Activated T-helper 1 cell treated with Interleukin-2 at 50 U/mL for 16 hours (primary cell): ENCODE measurements around the gene SYT8.
A peak's percentile ranks its signal among the peaks of the same experiment; 100 is the strongest.

Experiments used
- DNase-seq: peaks from one replicate; pipeline ENCODE4 v3.0.0-alpha.2; 2020; ENCODE audit warnings: low read depth

Gene SYT8

GRCh38 chr11:1845561-1846452 is 11.0 kb downstream of the SYT8 start:
- DNase-seq: no peak

DNA sequence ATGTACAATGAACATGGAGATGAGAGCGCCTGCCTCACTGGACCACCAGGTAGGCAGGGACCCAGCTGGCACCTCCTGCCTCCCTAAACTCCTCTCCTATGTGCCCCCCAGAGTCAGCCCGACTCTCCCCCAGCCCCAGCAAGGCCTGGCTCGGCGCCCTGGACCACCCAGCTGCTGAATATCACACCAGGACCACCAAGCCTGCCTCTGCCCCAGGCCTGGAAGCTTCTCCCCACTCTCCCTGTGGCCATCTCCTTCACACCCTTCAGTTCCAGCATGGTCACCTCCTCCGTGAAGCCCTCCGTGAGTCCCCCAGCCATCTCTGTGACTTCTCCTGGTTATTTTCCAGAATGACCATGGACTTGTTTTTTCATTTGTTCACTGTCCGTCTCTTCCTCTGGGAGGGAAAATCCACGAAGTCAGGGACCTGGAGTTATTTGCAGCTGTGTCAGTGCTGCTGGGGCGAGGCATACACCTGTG is 11.7 kb downstream of the SYT8 start:
- no peak for DNase-seq

DNA sequence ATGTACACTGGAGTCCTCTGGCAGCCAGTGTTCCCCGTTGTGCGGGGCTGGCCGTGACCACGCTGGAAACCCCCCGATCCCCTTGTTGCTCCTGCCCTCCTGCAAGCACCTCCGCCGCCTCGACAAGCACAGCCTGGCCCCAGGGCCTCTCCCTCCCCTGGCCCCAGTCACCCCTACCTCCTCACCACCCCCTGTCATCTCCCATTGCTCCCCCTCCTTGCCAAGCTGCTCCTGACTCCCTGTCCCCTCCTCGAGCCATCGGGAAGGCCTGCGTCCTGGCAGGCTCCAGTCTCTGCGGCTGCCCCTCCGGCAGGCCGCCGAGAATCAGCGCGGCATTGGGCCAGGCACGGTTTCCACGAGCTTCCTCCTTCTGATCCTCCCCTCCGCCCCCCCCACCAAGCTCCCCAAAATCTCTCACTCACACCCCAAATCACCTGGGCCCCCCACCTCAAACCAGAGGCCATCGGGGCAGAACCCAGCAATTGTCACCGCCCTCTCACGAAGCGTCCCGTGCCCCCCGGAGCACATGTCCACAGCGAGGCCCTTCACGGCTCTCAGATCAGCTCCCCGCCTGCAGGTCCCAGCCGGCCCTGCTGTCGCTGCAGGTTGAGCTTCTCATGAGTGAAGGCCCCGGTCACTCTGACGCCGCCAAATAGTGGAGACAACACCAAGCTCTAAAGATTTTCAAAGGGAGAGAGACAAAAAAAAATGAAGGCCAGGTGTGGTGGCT is 12.4 kb downstream of the SYT8 start:
- DNase-seq: no peak

GRCh38 chr11:1847926-1848639 is 13.3 kb downstream of the SYT8 start:
- DNase-seq: no peak

DNA sequence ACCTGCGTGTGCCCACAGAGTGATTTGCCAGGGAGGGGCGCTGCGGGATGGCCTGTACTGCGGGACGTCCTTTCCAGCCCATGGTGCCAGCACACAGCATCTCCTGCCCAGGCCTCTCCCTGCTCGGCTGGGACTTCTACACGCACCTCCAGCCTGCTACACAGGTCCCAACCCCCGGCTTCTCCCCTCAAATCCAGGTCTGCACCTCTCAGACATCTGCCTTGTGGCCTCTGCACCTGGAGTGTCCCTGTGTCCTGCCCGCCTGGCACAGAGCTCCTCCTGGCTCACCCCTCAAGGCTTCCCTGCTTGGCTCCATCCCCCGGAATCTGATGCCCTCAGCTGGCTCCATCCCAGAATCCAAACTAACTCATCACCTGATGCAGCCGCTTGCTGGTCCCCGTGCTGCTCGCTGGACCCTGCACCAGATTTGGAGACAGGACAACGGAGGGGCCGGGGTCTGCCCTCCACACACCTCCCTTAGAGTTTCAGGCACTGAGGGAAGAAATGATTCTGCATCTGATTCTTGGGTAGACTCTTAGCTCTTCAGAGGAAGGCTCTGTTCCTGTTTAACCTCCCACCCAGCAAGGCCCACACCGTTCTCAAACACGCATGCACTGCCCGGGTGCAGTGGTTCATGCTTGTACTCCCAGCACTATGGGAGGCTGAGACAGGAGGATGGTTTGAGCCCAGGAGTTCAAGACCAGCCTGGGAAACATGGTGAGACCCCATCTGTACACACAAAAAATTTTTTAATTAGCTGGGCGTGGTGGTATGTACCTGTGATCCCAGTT is 14.0 kb downstream of the SYT8 start:
- no peak for DNase-seq

DNA sequence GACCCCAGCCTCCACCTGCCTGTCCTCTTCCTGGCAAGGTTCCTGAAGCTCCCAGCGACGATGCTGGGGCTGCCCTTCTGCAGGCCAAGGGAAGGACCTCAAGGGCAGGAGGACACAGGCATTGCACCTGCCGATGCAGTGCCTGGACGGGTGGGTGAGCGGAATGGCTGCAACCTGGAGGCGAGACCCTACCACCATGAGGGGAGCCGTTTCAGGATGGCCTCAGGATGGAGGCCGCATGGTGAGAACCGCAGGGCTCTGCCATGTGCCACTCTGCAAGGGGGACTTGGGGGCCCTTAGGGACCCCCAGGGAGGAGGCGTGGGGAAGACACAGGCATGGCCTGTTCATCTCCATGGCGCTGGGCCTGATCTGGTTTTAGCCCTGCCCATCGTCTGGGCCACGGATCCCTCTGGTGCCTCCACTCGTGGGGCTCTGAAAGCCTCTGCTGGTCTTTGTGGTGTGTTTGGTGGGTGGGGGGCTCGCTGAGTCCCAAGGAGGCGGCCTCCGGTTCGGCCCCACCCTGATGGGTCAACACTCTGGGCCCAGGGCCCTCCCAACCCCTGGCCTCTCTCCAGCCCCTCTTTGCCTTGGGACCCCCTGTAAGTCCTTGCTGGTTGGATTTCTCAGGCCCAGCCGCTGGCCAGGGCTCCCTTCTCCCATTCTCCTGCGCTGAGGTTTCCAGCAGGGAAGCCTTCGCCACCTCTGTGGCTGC is 16.8 kb downstream of the SYT8 start:
- DNase-seq: no peak

DNA sequence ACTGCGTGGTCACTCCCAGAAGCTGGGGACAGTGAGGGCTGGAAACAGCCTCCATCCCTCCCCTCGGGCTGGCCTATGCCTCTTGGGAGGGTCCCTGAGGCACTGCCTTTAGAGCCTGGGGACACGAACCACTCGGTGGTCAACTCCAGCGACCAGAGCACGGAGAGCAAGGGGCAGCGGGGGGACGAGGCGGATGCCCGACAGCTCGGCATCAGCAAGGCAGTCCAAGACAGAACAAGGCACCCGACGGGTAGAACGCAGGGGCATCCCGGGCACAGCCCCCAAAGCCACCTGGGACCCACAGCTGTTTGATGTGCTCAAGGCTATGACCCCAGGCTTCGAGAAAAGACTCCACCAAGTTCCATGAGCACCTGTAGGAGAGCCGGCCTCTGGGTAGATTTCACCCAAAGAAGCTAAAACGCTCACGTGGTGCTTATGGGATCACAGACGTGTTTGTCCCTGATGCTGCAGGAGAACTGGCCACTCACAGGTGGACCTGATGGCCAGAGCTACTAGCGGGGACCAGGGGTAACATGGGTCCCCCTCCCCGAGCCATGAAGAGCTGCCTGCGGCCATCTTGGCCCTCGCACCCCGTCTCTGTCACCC is 17.6 kb downstream of the SYT8 start:
- no peak for DNase-seq

- peak; percentile 78 for DNase-seq
These were observed 18.1 kb downstream of the SYT8 start, which contains the start of gene LSP1 for GRCh38 chr11:1852877-1853276. LSP1 (plus strand) TSS chr11:1853084; CDS start chr11:1853145, 61 bp downstream.

DNA sequence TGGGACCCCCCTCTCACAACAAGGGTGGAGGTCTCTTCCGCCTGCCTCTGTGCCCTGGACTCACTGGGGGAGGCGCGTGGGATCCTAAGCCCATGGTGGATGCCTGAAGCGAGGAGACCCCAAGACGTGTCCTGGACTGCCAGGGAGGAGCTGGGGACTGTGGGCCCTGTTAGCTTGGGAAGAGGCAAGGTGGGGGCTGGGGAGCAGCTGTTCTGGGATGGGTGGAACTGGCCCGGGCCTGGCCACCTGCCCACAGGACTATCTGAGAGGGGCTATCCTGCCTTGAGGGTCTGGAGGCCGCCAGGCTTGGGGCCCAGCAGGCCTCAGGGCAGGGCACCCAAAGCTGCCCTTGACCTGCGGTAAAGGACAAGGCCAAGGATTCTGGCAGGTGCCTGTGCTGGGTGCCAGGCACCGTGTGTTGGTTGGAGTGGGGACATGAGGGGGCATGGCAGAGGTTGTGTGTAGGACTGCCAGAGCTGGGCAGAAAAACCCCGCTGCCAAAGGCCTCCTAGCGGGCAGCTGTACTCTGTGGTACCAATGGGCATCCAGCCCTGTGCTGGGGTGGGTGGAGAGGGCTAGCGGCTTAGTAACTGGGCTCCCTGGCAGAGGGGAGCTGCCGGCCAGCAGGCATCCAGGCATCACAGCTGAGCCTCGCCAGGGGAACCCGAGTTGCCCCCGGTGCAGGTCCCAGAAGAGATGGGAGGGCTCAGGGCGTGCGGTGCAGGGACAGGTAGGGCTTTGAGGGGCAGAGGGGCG is 18.8 kb downstream of the SYT8 start:
- DNase-seq: no peak

DNA sequence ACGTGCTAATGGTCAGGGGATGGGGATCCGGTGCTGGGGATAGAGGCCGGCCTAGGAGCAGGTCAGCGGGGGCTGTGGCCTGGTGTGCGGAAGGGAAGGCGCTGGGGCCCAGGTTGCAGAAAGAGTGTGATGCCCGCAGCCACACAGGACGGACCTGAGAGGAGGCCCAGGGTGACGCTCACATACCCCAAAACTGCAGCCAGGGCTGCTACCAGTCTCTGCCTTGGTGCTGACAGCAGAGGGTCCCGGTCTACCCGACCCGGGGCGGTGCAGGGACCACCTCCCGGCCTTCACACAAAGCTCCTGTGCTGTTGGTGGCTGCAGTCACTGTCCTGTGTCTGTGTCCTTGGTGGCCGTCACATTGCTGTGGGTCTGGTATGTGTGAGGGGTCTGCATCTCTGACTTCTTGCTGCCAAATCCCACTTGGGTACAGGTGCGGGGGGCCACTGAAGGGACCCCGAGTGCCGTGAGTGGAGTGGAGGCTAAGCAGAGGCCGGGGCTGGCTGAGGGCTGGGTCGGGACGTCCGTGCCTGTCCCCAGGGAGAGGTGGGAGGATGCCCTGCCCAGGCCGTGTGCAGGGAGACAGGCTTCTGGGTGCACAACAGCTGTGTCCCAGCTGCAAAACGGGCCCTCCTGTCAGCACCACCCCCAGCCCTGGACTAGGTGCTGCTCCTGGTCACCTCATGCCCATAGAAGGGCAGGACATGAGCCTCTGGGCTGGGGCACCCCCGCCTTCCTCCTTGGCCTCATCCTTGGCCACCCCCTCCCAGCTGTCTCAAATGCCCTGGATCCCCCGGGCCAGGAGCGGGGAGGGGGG is 19.6 kb downstream of the SYT8 start:
- no peak for DNase-seq

- no peak for DNase-seq
These were observed 20.4 kb downstream of the SYT8 start for GRCh38 chr11:1854949-1855885.

GRCh38 chr11:1855886-1856265 is 21.1 kb downstream of the SYT8 start:
- no peak for DNase-seq

DNA sequence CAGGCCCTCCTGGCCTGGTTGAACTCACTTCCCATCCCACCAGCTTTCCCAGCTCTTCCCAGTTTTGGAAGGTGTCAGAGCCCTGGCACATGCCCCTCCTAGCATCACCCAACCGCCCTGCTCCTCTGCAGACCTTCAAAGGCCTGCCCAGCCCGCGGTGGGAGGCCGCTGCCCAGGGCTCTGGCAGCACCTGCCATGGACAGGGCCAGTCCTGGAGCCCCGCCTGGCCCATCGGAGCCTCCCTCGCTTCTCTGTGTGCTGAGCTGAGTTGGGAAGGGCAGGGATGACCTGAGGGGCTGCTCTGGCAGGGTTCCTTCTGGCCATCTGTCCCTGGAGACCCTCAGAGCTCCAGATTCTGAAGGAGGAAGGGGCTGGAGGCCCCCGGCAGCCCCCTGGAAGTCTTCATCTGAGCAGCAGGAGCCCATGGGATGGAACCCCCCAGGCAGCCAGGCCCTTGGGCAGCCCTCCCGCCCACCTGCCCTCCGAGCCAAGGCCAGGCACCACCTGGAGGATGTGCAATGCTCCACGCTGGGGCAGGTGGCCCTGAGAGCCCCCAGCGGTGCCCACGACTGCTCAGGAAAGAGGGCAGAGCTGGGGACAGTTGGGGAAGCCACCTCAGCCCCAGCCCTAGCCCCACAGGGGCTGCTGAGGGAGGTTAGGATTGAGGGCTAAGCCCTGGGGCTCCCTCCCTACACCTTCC is 21.7 kb downstream of the SYT8 start:
- no peak for DNase-seq

- no peak for DNase-seq
These were observed 22.3 kb downstream of the SYT8 start for GRCh38 chr11:1857064-1857463.

- no peak for DNase-seq
These were observed 23.4 kb downstream of the SYT8 start for GRCh38 chr11:1858154-1858553.

- no peak for DNase-seq
These were observed 23.8 kb downstream of the SYT8 start for GRCh38 chr11:1858576-1858975.

GRCh38 chr11:1859004-1859403 is 24.2 kb downstream of the SYT8 start:
- DNase-seq: no peak
